Measurements from ENCODE around the gene GMPPB. TPM values are rescaled to one million over a fixed set of nuclear protein-coding genes. Genes with fewer than 3 reads are reported as not detected.

Gene GMPPB
- total and polyA plus RNA-seq, 11 donors = 7.6 to 53.7 (median 13.7) TPM

GRCh38 chr3:49733551-49733950, 9.8 kb upstream of the GMPPB start:
- no peak overlapping the region for H3K4me3 ChIP-seq
- peaks cover 0 to 5% (median 0%) of the 10 kb centered on the region in 12 donors for H3K4me1 ChIP-seq
- no peak for ATAC-seq
- peaks cover 0 to 99% (median 91%) of the 10 kb centered on the region in 9 donors for H3K36me3 ChIP-seq
- H3K9me3 ChIP-seq = no peaks in the 10 kb centered on the region
- H3K27ac ChIP-seq = no peak overlapping the region
- intact Hi-C loops (cut with DNase I) = no loop called here
- WGBS, 4 donors = 86 to 93% (median 89%) methylated on average over 1 of the region's 1 CpG
- no peak for TF ChIP-seq POLR2A (IDR thresholded peaks at IDR 0.05)
- no peak for TF ChIP-seq CTCF (IDR thresholded peaks at IDR 0.05)
- H3K27me3 ChIP-seq = no peaks in the 10 kb centered on the region
- DNase-seq = no peak

GRCh38 chr3:49732597-49732996, 8.8 kb upstream of the GMPPB start:
- H3K27me3 ChIP-seq = no peaks in the 10 kb centered on the region
- 90 to 96% (median 91%) methylated on average over 11 of the region's 11 CpGs for WGBS, 4 donors
- ATAC-seq = no peak
- TF ChIP-seq POLR2A (IDR thresholded peaks at IDR 0.05) = no peak
- no peak for TF ChIP-seq CTCF (IDR thresholded peaks at IDR 0.05)
- H3K4me3 ChIP-seq = no peak overlapping the region
- no peaks in the 10 kb centered on the region for H3K9me3 ChIP-seq
- DNase-seq = no peak
- peaks cover 0 to 5% (median 0%) of the 10 kb centered on the region in 12 donors for H3K4me1 ChIP-seq
- H3K27ac ChIP-seq = no peak overlapping the region
- intact Hi-C loops (cut with DNase I) = no loop called here
- peaks cover 0 to 98% (median 89%) of the 10 kb centered on the region in 9 donors for H3K36me3 ChIP-seq

GRCh38 chr3:49729966-49730609, 6.3 kb upstream of the GMPPB start:
- TF ChIP-seq POLR2A (IDR thresholded peaks at IDR 0.05) = no peak
- H3K27me3 ChIP-seq = no peaks in the 10 kb centered on the region
- ATAC-seq (no peak), DNase-seq (peak in 1 of 5 donors; percentile 1)
- peaks cover 0 to 95% (median 87%) of the 10 kb centered on the region in 9 donors for H3K36me3 ChIP-seq
- peaks cover 0 to 5% (median 0%) of the 10 kb centered on the region in 12 donors for H3K4me1 ChIP-seq
- no peak overlapping the region for H3K4me3 ChIP-seq
- no peaks in the 10 kb centered on the region for H3K9me3 ChIP-seq
- intact Hi-C loops (cut with DNase I) = no loop called here
- WGBS, 4 donors = 96 to 99% (median 98%) methylated on average over 4 of the region's 4 CpGs
- no peak overlapping the region for H3K27ac ChIP-seq

- ATAC-seq = no peak
- H3K9me3 ChIP-seq = no peaks in the 10 kb centered on the region
- peaks cover 0 to 78% (median 69%) of the 10 kb centered on the region in 9 donors for H3K36me3 ChIP-seq
- H3K4me1 ChIP-seq = peaks cover 1 to 16% (median 10%) of the 10 kb centered on the region in 12 donors
- H3K27ac ChIP-seq = no peak overlapping the region
- no peaks in the 10 kb centered on the region for H3K27me3 ChIP-seq
- intact Hi-C loops (cut with DNase I) = no loop called here
- 84 to 89% (median 87%) methylated on average over 15 of the region's 15 CpGs for WGBS, 4 donors
- H3K4me3 ChIP-seq = no peak overlapping the region
- no peak for DNase-seq
- TF ChIP-seq CTCF (IDR thresholded peaks at IDR 0.05) = no peak
These were observed 4.2 kb upstream of the GMPPB start for GRCh38 chr3:49727924-49728361.

Measured in heart left ventricle (tissue), 16 donors.